ENCODE results near the gene ACP5.
"Not testable (repeated sequence)": the region's sequence is repeated elsewhere in the genome, so short reads cannot be mapped to it uniquely, and the experiment has no call there.

ACP5 gene

GRCh38 chr19:11577451-11578257, at the start of gene ACP5:
Gene ACP5, minus strand, starts transcription at chr19:11577645. Its CDS starts 328 bp downstream, at chr19:11577317.
- no peak for TF ChIP-seq CTCF (IDR thresholded peaks at IDR 0.05; ENCODE audit: insufficient read depth, low read length, poor library complexity, severe bottlenecking)
- DNase-seq (ENCODE audit: extremely low read depth, insufficient read length) = no peak
- peak within 1 kb of the TSS; percentile 65 for H3K4me3 ChIP-seq (replicated peaks; ENCODE audit: low read depth, low read length)
- H3K27me3 ChIP-seq (replicated peaks; ENCODE audit: control insufficient read depth, insufficient read depth, low read length) = no peaks in the 10 kb centered on the region
- no peaks in the 10 kb centered on the region for H3K36me3 ChIP-seq (ENCODE audit: control insufficient read depth, insufficient read depth, low read length)

- Histone ChIP-seq H3K36me3 (ENCODE audit: control insufficient read depth, insufficient read depth, low read length) (no peaks in the 10 kb centered on the region; the same call in 1 of the 2 replicates), H3K4me3 (replicated peaks; ENCODE audit: low read depth, low read length) (no peak overlapping the region), H3K27me3 (replicated peaks; ENCODE audit: control insufficient read depth, insufficient read depth, low read length) (no peaks in the 10 kb centered on the region; the same call in 1 of the 2 replicates)
- no peak for TF ChIP-seq CTCF (IDR thresholded peaks at IDR 0.05; ENCODE audit: insufficient read depth, low read length, poor library complexity, severe bottlenecking)
- no peak for DNase-seq (ENCODE audit: extremely low read depth, insufficient read length)
Measured at GRCh38 chr19:11626252-11626651, 48.8 kb upstream of the ACP5 start.

- TF ChIP-seq CTCF (IDR thresholded peaks at IDR 0.05; ENCODE audit: insufficient read depth, low read length, poor library complexity, severe bottlenecking) = no peak
- no peaks in the 10 kb centered on the region for H3K27me3 ChIP-seq (replicated peaks; ENCODE audit: control insufficient read depth, insufficient read depth, low read length)
- DNase-seq (ENCODE audit: extremely low read depth, insufficient read length) = no peak
- H3K36me3 ChIP-seq (ENCODE audit: control insufficient read depth, insufficient read depth, low read length) = peaks cover 9% of the 10 kb centered on the region
- H3K4me3 ChIP-seq (replicated peaks; ENCODE audit: low read depth, low read length) = peak overlapping the region; percentile 55; the same call in 1 of the 2 replicates
Measured at GRCh38 chr19:11624069-11624463, 46.6 kb upstream of the ACP5 start.

- not testable (repeated sequence) for DNase-seq (ENCODE audit: extremely low read depth, insufficient read length); H3K4me3 ChIP-seq (replicated peaks; ENCODE audit: low read depth, low read length); H3K27me3 ChIP-seq (replicated peaks; ENCODE audit: control insufficient read depth, insufficient read depth, low read length)
- H3K36me3 ChIP-seq (ENCODE audit: control insufficient read depth, insufficient read depth, low read length) = peaks cover 11% of the 10 kb centered on the region
Measured at GRCh38 chr19:11622401-11622800, 45.0 kb upstream of the ACP5 start.

GRCh38 chr19:11620553-11620952, 43.1 kb upstream of the ACP5 start:
- DNase-seq (ENCODE audit: extremely low read depth, insufficient read length) = no peak
- TF ChIP-seq CTCF (IDR thresholded peaks at IDR 0.05; ENCODE audit: insufficient read depth, low read length, poor library complexity, severe bottlenecking) = no peak
- Histone ChIP-seq H3K4me3 (replicated peaks; ENCODE audit: low read depth, low read length) (no peak overlapping the region), H3K36me3 (ENCODE audit: control insufficient read depth, insufficient read depth, low read length) (peaks cover 19% of the 10 kb centered on the region), H3K27me3 (replicated peaks; ENCODE audit: control insufficient read depth, insufficient read depth, low read length) (no peaks in the 10 kb centered on the region)

- no peak for DNase-seq (ENCODE audit: extremely low read depth, insufficient read length)
- H3K36me3 ChIP-seq (ENCODE audit: control insufficient read depth, insufficient read depth, low read length) = peaks cover 22% of the 10 kb centered on the region
- TF ChIP-seq CTCF (IDR thresholded peaks at IDR 0.05; ENCODE audit: insufficient read depth, low read length, poor library complexity, severe bottlenecking) = no peak
- H3K4me3 ChIP-seq (replicated peaks; ENCODE audit: low read depth, low read length) = no peak overlapping the region
- no peaks in the 10 kb centered on the region for H3K27me3 ChIP-seq (replicated peaks; ENCODE audit: control insufficient read depth, insufficient read depth, low read length)
Measured at GRCh38 chr19:11617180-11618062, 40.0 kb upstream of the ACP5 start.
